Uterus (tissue), 2 donors: Measurements from ENCODE around the gene DOCK4.

Source experiments
- CTCF ChIP-seq, 4 experiments: fragments of 200-600 bp in 2 of 4; fragments of 450-650 bp in 2 of 4; sonication (generic) in 2 of 4; IDR thresholded peaks; one replicate each; pipeline ENCODE4 v1.5.1; 2016 to 2019; ENCODE audit warnings: antibody characterized with exemption in 4 of 4, mild to moderate bottlenecking in 2 of 4, moderate library complexity in 1 of 4
- POLR2A ChIP-seq, 2 donors: fragments of 450-650 bp; IDR thresholded peaks; one replicate each; pipeline ENCODE4 v1.6.1; 2016; ENCODE audit warnings: antibody characterized with exemption in 2 of 2, mild to moderate bottlenecking in 1 of 2, moderate library complexity in 1 of 2

GRCh38 chr7:111903016-111903415 is 303.2 kb downstream of the DOCK4 start:
- TF ChIP-seq CTCF (IDR thresholded peaks at IDR 0.05) (no peak), POLR2A (IDR thresholded peaks at IDR 0.05) (no peak)
